Measurements from ENCODE around the gene TUBAL3. TPM values are rescaled to one million over a fixed set of nuclear protein-coding genes. Genes with fewer than 3 reads are reported as not detected.

TUBAL3 gene
- total and polyA plus RNA-seq, 12 donors = not detected

DNA sequence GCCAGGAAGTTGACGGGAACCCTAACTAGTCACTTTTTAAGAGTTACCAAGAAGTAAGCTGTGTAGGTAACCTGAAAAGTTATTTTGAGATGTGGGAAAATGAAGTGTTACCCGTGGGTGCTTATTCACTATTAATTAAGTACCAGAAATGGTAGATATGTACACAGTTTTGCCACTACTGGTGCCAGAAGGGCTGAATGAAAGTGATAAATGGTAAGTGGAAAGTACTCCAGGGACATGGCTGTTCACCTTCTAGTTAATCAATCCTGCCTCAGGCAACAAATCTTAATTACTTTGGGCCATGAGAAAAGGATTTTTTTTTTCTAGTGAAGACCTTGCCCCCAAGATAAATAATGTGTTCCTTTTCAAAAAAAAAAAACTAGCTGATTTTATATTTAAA lies 23.5 kb upstream of the TUBAL3 start:
- Histone ChIP-seq H3K4me3 (no peak overlapping the region), H3K36me3 (replicated peaks in 1 of 2) (no peaks in the 10 kb centered on the region), H3K27me3 (no peaks in the 10 kb centered on the region), H3K4me1 (replicated peaks in 1 of 2) (no peaks in the 10 kb centered on the region), H3K9me3 (replicated peaks in 1 of 3) (peaks cover 0 to 8% (median 0%) of the 10 kb centered on the region in 3 donors), H3K27ac (no peak overlapping the region)
- TF ChIP-seq CTCF (IDR thresholded peaks at IDR 0.05) = no peak
- TF ChIP-seq POLR2A (IDR thresholded peaks at IDR 0.05) = no peak
- no peak for DNase-seq
- 65 to 72% (median 67%) methylated on average over 2 of the region's 2 CpGs for WGBS, 4 donors
- intact Hi-C loops (cut with DNase I) = no loop called here

GRCh38 chr10:5424751-5425150 lies 20.1 kb upstream of the TUBAL3 start:
- intact Hi-C loops (cut with DNase I) = no loop called here
- H3K4me3 ChIP-seq = no peak overlapping the region
- H3K4me1 ChIP-seq (replicated peaks in 1 of 2) = no peaks in the 10 kb centered on the region
- no peaks in the 10 kb centered on the region for H3K36me3 ChIP-seq (replicated peaks in 1 of 2)
- H3K27ac ChIP-seq = no peak overlapping the region
- no peak for TF ChIP-seq CTCF (IDR thresholded peaks at IDR 0.05)
- TF ChIP-seq POLR2A (IDR thresholded peaks at IDR 0.05) = no peak
- H3K27me3 ChIP-seq = no peaks in the 10 kb centered on the region
- 61 to 70% (median 68%) methylated on average over 4 of the region's 4 CpGs for WGBS, 4 donors
- peaks cover 0 to 8% (median 0%) of the 10 kb centered on the region in 3 donors for H3K9me3 ChIP-seq (replicated peaks in 1 of 3)
- DNase-seq = no peak

GRCh38 chr10:5423771-5424170 lies 19.1 kb upstream of the TUBAL3 start:
- H3K27ac ChIP-seq = no peak overlapping the region
- WGBS, 4 donors = 35 to 44% (median 38%) methylated on average over 2 of the region's 2 CpGs
- no peaks in the 10 kb centered on the region for H3K4me1 ChIP-seq (replicated peaks in 1 of 2)
- H3K9me3 ChIP-seq (replicated peaks in 1 of 3) = peaks cover 0 to 8% (median 0%) of the 10 kb centered on the region in 3 donors
- H3K4me3 ChIP-seq = no peak overlapping the region
- TF ChIP-seq POLR2A (IDR thresholded peaks at IDR 0.05) (no peak), CTCF (IDR thresholded peaks at IDR 0.05) (no peak)
- H3K27me3 ChIP-seq = no peaks in the 10 kb centered on the region
- DNase-seq = no peak
- intact Hi-C loops (cut with DNase I) = no loop called here
- H3K36me3 ChIP-seq (replicated peaks in 1 of 2) = no peaks in the 10 kb centered on the region

DNA sequence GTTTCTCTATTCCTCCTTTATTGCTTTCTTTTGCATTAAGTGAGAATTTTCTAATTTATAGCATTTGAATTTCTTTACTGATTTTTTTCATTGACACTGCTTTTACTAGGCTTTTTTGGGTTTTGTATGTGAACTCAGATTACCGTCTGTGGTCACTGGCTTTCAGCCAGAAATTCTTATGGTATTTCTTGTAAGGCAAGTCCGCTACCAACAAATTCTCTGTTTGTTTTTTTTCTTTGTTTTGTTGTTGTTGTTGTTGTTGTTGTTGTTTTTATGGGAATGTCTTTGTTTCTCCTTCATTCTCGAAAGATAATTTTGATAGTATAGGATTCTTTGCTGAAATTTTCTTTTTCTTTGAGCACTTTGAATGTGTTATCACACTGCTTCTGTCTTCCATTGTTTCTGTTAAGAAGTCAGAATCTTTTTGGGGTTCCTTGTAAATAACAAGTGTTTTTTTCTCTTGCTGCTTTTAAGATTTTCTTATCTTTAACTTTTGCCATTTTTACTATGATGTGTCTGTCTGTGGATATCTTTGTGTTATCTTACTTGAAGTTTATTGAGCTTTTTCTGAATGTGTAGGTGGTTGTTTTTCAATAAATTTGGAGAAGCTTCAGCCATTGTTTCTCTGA lies 15.0 kb upstream of the TUBAL3 start:
- TF ChIP-seq POLR2A (IDR thresholded peaks at IDR 0.05) = no peak
- TF ChIP-seq CTCF (IDR thresholded peaks at IDR 0.05) = no peak
- 90 to 98% (median 96%) methylated on average over 3 of the region's 3 CpGs for WGBS, 4 donors
- H3K27me3 ChIP-seq = no peaks in the 10 kb centered on the region
- H3K9me3 ChIP-seq (replicated peaks in 1 of 3) = no peaks in the 10 kb centered on the region
- H3K4me1 ChIP-seq (replicated peaks in 1 of 2) = no peaks in the 10 kb centered on the region
- intact Hi-C loops (cut with DNase I) = no loop called here
- DNase-seq = no peak
- no peak overlapping the region for H3K4me3 ChIP-seq
- H3K27ac ChIP-seq = no peak overlapping the region
- H3K36me3 ChIP-seq (replicated peaks in 1 of 2) = no peaks in the 10 kb centered on the region

All from adrenal gland (tissue), 12 donors.